ENCODE measurements around the gene GAL3ST3. TPM values are rescaled to one million over a fixed set of nuclear protein-coding genes. Genes with fewer than 3 reads are reported as not detected.

GAL3ST3 gene
- total RNA-seq, 1 donor = not detected

DNA sequence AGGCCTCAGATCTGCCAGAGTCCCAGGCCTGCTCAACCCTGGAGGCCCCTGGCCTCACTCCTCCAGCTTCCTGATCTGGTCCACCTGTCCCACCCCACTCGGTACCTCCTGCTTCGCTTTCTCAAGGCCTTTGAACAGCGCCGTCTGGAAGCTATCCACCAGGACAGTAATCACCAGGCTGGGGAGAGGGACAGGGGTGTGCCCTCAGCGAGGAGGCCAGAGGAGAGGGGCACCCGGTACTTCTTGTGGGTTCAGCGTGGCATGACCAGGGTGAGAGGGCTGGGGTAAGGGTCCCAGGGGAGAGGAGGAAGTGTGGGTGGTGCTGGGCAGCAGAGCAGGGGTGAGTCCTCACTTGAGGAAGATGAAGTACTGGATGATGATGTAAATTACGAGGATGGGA, 28.7 kb downstream of the GAL3ST3 start:
- TF ChIP-seq, protein P1, sequence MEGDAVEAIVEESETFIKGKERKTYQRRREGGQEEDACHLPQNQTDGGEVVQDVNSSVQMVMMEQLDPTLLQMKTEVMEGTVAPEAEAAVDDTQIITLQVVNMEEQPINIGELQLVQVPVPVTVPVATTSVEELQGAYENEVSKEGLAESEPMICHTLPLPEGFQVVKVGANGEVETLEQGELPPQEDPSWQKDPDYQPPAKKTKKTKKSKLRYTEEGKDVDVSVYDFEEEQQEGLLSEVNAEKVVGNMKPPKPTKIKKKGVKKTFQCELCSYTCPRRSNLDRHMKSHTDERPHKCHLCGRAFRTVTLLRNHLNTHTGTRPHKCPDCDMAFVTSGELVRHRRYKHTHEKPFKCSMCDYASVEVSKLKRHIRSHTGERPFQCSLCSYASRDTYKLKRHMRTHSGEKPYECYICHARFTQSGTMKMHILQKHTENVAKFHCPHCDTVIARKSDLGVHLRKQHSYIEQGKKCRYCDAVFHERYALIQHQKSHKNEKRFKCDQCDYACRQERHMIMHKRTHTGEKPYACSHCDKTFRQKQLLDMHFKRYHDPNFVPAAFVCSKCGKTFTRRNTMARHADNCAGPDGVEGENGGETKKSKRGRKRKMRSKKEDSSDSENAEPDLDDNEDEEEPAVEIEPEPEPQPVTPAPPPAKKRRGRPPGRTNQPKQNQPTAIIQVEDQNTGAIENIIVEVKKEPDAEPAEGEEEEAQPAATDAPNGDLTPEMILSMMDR (IDR thresholded peaks at IDR 0.05; ENCODE audit: extremely low read depth, low read depth, low read length) = no peak
- DNase-seq (ENCODE audit: insufficient read length, low spot score, missing footprints) = peak; percentile 52
- no peak overlapping the region for H3K27ac ChIP-seq (ENCODE audit: low read depth, low read length)

DNA sequence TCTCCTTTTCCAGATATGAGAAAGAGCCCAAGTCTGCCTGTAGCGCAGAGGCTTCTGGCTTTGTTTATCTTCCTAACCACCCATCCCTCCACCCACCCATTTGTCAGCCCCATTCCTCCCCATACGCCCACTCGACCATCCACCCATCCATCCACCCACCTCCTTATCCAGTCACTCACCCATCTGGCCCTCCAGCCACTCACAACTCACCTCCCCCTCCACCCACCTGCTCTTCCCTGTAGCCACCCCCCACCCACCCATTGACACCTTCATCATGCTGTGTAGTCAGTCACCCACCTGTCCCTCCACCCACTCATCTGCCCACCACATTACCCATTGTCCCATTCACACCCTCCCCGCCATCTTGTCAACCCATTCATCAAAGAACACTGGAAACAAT, 31.6 kb downstream of the GAL3ST3 start:
- DNase-seq (ENCODE audit: insufficient read length, low spot score, missing footprints) = peak; percentile 66
- TF ChIP-seq, protein P1 (IDR thresholded peaks at IDR 0.05; ENCODE audit: extremely low read depth, low read depth, low read length) = no peak
- H3K36me3 ChIP-seq (ENCODE audit: insufficient read depth, low read length) = no peaks in the 10 kb centered on the region
- no peaks in the 10 kb centered on the region for H3K79me2 ChIP-seq (ENCODE audit: insufficient read depth, low read length)
- H3K4me3 ChIP-seq (ENCODE audit: insufficient read depth, low read length) = no peak overlapping the region
- H2AFZ ChIP-seq (ENCODE audit: low read length) = no peak overlapping the region
- no peak overlapping the region for H3K27ac ChIP-seq (ENCODE audit: low read depth, low read length)
- no peak overlapping the region for H3K4me2 ChIP-seq (ENCODE audit: insufficient read depth, low read length)
- no peaks in the 10 kb centered on the region for H3K27me3 ChIP-seq (ENCODE audit: insufficient read depth, low read length)
- H3K9me3 ChIP-seq (ENCODE audit: low read depth, low read length) = no peaks in the 10 kb centered on the region
- no peaks in the 10 kb centered on the region for H4K20me1 ChIP-seq (ENCODE audit: insufficient read depth, low read length)
- H3K4me1 ChIP-seq (ENCODE audit: insufficient read depth, low read length) = peaks cover 38% of the 10 kb centered on the region

More for the DNA sequence above, 28.7 kb downstream of the GAL3ST3 start:
- Histone ChIP-seq H3K27me3 (ENCODE audit: insufficient read depth, low read length) (no peaks in the 10 kb centered on the region), H3K4me1 (ENCODE audit: insufficient read depth, low read length) (peaks cover 29% of the 10 kb centered on the region), H4K20me1 (ENCODE audit: insufficient read depth, low read length) (no peaks in the 10 kb centered on the region), H3K9me3 (ENCODE audit: low read depth, low read length) (no peaks in the 10 kb centered on the region), H3K36me3 (ENCODE audit: insufficient read depth, low read length) (no peaks in the 10 kb centered on the region), H2AFZ (ENCODE audit: low read length) (no peak overlapping the region), H3K79me2 (ENCODE audit: insufficient read depth, low read length) (no peaks in the 10 kb centered on the region), H3K4me3 (ENCODE audit: insufficient read depth, low read length) (no peak overlapping the region), H3K4me2 (ENCODE audit: insufficient read depth, low read length) (no peak overlapping the region)

DNA sequence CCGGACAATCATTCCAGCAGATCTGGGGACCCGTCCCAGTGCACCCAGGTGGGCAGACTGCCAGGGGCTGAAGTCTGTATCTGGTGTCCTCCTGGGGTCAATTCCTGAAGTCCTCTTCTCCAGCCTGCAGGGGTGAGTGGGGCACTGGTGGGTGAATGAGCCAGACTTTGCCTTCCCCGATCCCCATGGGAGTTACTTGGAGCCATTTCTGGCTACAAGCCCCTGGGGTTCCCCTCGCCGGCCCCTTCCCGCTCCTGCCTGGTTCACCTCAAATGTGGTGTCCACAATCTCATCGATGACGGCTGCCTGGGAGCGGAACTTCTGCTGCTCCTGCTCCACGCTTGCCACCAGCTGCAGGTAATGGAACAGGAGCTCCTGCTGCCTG, 32.2 kb downstream of the GAL3ST3 start:
- DNase-seq (ENCODE audit: insufficient read length, low spot score, missing footprints) = peak; percentile 38

DNA sequence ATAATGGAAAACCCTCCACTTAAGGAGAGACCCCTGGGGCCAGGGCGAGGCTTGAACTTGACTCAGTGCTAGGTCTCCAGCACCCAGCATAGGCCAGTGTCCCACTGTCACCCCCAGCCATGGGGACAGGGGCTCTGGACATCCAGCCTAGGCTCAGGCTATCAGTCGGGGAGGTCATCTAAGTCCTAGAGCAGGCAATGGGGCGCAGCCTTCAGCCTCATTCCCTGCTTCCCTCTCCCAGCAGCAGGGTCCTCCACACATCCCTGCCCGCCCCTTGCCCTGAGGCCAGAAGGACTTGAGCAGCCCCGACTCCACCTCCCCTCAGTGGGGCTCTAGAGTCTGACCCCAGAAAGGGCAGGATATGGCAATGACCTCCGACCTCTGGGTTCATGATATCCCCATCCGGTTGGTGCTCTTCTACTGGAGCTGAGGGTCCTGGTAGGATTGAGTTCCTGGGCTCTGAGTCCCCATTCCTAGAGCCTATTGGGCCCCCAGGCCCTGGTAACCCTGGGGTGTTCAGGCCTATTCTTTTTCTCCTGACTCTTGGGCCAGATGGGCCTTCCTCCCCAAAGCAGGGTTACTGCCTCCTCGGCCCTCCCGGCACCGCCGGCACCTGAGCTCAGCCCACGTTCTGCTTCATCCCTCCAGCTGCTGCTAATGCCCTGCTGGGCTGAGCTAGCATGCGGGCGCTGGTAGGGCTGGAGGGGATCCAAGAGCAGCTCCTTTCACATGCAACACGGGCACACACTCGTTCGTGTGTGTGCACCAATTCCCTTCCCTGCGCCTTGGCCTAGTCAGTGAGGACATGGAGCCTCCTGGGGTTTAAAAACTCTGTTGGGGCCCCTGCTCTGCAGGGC, 32.8 kb downstream of the GAL3ST3 start:
- Histone ChIP-seq H3K27me3 (ENCODE audit: insufficient read depth, low read length) (no peaks in the 10 kb centered on the region), H3K79me2 (ENCODE audit: insufficient read depth, low read length) (no peaks in the 10 kb centered on the region), H3K27ac (ENCODE audit: low read depth, low read length) (peak overlapping the region; percentile 68), H3K4me1 (ENCODE audit: insufficient read depth, low read length) (peaks cover 36% of the 10 kb centered on the region), H3K4me2 (ENCODE audit: insufficient read depth, low read length) (peak overlapping the region; percentile 23), H3K4me3 (ENCODE audit: insufficient read depth, low read length) (peak overlapping the region; percentile 19), H4K20me1 (ENCODE audit: insufficient read depth, low read length) (no peaks in the 10 kb centered on the region), H3K9me3 (ENCODE audit: low read depth, low read length) (no peaks in the 10 kb centered on the region), H3K36me3 (ENCODE audit: insufficient read depth, low read length) (no peaks in the 10 kb centered on the region), H2AFZ (ENCODE audit: low read length) (peak overlapping the region; percentile 71)
- TF ChIP-seq, protein P1 (IDR thresholded peaks at IDR 0.05; ENCODE audit: extremely low read depth, low read depth, low read length) = no peak
- DNase-seq (ENCODE audit: insufficient read length, low spot score, missing footprints) = peak; percentile 57

More for the DNA sequence above, 32.2 kb downstream of the GAL3ST3 start:
- H2AFZ ChIP-seq (ENCODE audit: low read length) = no peak overlapping the region
- TF ChIP-seq, protein P1 (IDR thresholded peaks at IDR 0.05; ENCODE audit: extremely low read depth, low read depth, low read length) = no peak
- no peaks in the 10 kb centered on the region for H3K36me3 ChIP-seq (ENCODE audit: insufficient read depth, low read length)
- H3K9me3 ChIP-seq (ENCODE audit: low read depth, low read length) = no peaks in the 10 kb centered on the region
- no peaks in the 10 kb centered on the region for H3K79me2 ChIP-seq (ENCODE audit: insufficient read depth, low read length)
- H3K4me1 ChIP-seq (ENCODE audit: insufficient read depth, low read length) = peaks cover 38% of the 10 kb centered on the region
- H3K4me3 ChIP-seq (ENCODE audit: insufficient read depth, low read length) = no peak overlapping the region
- no peaks in the 10 kb centered on the region for H3K27me3 ChIP-seq (ENCODE audit: insufficient read depth, low read length)
- no peak overlapping the region for H3K4me2 ChIP-seq (ENCODE audit: insufficient read depth, low read length)
- no peak overlapping the region for H3K27ac ChIP-seq (ENCODE audit: low read depth, low read length)
- no peaks in the 10 kb centered on the region for H4K20me1 ChIP-seq (ENCODE audit: insufficient read depth, low read length)

Measured in osteoblast (primary cell).